Activated T-cell treated with anti-CD3 and anti-CD28 coated beads, Interleukin-2, amount 50 U/mL, for 4 hours (primary cell): ENCODE data around the gene ATG16L1. TPM values are rescaled to one million over a fixed set of nuclear protein-coding genes. Genes with fewer than 3 reads are reported as not detected.

Source experiments
- ATAC-seq, 2 donors: fragments of 200-7000 bp; cut with Tn5 transposase; one replicate each; pipeline ENCODE4 v1.10.0; 2021
- DNase-seq: peaks from one replicate; pipeline ENCODE4 v3.0.0-alpha.2; 2020
- H3K27me3 Mint-ChIP-seq: one replicate; pipeline ENCODE4 v1.8.0; 2021; ENCODE audit warnings: low read depth, mixed read lengths
- H3K36me3 Mint-ChIP-seq: one replicate; pipeline ENCODE4 v1.8.0; 2022; ENCODE audit warnings: mixed read lengths; ENCODE audit not compliant: insufficient read depth
- H3K4me1 Mint-ChIP-seq: one replicate; pipeline ENCODE4 v1.8.0; 2021; ENCODE audit warnings: low read depth, mixed read lengths
- H3K4me3 Mint-ChIP-seq: one replicate; pipeline ENCODE4 v1.8.0; 2021; ENCODE audit warnings: mild to moderate bottlenecking, moderate library complexity, mixed read lengths
- H3K9me3 Mint-ChIP-seq: one replicate; pipeline ENCODE4 v1.8.0; 2021; ENCODE audit warnings: mixed read lengths
- total RNA-seq, 3 donors: library from RNA; stranded (reverse); gene quantifications; one replicate each; pipeline ENCODE4 v1.2.1, GENCODE V29; 2021

ATG16L1 gene
- total RNA-seq, 3 donors from 2014 or later = 36.2 to 37.8 (median 36.9) TPM

DNA sequence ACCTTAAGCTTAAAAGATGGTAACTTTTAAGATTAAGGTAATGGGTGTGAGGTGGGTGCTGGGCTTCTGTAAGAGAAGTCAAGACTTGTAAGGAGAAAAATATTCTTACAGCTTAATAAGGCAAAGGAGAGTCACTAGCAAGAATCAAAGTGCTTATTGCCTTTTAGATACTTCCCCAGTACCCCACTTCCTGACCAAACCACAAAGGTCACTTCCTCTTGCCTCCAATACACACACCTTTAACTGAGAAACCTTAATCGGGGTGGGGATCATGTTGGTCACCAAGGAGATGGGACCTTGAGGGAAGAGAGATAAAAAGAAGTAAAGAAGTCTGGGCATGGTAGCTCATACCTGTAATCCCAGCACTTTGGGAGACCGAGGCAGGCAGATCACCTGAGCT lies 10.6 kb upstream of the ATG16L1 start:
- ATAC-seq = peak; percentile 21 to 22
- Mint-ChIP-seq H3K4me1 (peaks cover 64% of the 10 kb centered on the region), H3K27me3 (no peaks in the 10 kb centered on the region), H3K36me3 (no peaks in the 10 kb centered on the region), H3K4me3 (peak overlapping the region; percentile 19), H3K9me3 (no peaks in the 10 kb centered on the region)
- no peak for DNase-seq

DNA sequence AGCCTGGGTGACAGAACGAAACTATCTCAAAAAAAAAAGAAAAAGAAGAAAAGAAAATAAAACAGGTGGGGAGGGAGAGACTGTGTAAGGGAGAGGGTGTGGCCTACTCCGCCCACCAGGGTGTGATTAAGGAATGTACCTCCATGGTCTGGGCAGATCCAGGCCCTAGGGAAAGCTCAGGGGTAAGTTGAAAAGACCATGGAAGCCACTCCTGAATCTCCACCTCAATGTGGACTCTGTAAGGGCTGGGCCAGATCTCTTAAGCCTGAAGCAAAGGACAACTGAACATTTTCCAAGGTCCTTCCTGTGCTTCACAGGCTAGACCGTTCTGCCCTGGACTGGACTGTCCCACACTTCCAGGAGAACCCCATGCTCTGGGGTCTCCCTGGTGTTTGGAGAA lies 9.7 kb upstream of the ATG16L1 start:
- peaks cover 68% of the 10 kb centered on the region for H3K4me1 Mint-ChIP-seq
- no peaks in the 10 kb centered on the region for H3K36me3 Mint-ChIP-seq
- no peaks in the 10 kb centered on the region for H3K27me3 Mint-ChIP-seq
- ATAC-seq (no peak), DNase-seq (no peak)
- H3K9me3 Mint-ChIP-seq = no peaks in the 10 kb centered on the region
- no peak overlapping the region for H3K4me3 Mint-ChIP-seq

DNA sequence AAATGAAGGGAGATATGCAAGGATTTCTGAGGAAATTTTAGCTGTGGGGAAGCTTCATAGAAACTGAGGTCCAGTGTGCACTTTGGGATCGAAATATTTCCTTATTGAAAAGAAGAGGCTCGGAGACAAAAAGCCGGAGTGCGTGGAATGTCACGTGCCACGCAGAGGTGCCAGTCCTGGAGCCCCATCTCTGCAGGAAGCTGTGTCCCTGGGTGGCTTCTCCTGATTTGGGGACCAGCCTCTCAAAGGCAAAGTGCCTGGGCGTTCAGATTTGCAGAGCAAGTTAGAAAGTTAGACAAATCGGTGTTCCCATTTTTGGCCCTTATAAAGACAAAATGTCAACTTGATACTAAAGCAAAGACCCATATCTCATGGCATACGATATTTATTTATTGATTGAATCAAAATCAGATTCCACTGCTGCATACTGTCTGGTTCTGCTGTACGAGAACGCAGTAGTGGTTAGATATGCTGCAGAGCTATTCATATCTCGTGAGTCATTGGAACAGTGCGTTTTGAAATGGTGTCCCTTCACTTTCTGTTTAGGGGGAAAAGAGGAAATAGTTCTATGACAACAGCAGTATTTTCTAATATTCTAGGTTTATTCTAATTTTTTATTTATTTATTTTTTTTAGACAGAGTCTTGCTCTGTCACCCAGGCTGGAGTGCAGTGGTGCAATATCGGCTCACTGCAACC lies 9.1 kb upstream of the ATG16L1 start:
- ATAC-seq (peak; percentile 69 to 75), DNase-seq (no peak)
- Mint-ChIP-seq H3K9me3 (no peaks in the 10 kb centered on the region), H3K27me3 (no peaks in the 10 kb centered on the region), H3K36me3 (no peaks in the 10 kb centered on the region), H3K4me3 (no peak overlapping the region), H3K4me1 (peaks cover 69% of the 10 kb centered on the region)

DNA sequence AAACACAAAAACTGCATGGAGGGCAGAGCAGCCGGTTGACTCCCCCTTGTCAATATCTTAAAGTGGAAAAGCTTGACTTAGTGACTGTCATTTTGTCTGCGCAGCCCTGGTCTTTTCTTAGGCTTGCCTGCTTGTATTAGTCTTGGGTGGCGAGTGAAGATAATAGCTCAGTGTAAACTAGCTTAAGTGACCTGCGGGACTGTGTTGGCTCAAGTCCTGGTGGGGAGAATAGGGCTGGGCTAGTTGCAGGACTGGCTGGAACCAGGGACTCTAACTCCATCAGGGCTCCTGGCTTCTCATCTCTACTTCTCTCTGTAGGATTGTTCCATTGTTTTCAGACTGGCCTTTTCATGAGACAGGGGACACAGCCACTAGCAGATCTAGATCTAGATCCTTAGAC lies 8.1 kb upstream of the ATG16L1 start:
- H3K9me3 Mint-ChIP-seq = no peaks in the 10 kb centered on the region
- DNase-seq (no peak), ATAC-seq (no peak)
- H3K27me3 Mint-ChIP-seq = no peaks in the 10 kb centered on the region
- H3K36me3 Mint-ChIP-seq = no peaks in the 10 kb centered on the region
- H3K4me3 Mint-ChIP-seq = no peak overlapping the region
- peaks cover 67% of the 10 kb centered on the region for H3K4me1 Mint-ChIP-seq

DNA sequence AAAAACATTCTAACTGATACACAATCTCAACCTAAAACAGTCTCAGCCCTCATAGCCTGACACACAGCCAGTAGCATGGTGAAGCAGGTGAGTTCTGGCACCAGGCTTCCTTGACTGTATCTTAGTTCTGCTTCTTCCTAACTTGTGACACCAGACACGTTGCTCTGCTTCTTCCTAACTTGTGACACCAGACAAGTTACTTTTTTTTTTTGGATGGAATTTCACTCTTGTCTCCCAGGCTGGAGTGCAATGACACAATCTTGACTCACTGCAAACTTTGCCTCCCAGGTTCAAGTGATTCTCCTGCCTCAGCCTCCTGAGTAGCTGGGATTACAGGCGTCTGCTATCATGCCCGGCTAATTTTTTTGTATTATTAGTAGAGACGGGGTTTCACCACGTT lies 6.7 kb upstream of the ATG16L1 start:
- Mint-ChIP-seq H3K4me3 (no peak overlapping the region), H3K36me3 (no peaks in the 10 kb centered on the region), H3K4me1 (peaks cover 61% of the 10 kb centered on the region), H3K27me3 (no peaks in the 10 kb centered on the region), H3K9me3 (no peaks in the 10 kb centered on the region)
- DNase-seq (no peak), ATAC-seq (no peak)

DNA sequence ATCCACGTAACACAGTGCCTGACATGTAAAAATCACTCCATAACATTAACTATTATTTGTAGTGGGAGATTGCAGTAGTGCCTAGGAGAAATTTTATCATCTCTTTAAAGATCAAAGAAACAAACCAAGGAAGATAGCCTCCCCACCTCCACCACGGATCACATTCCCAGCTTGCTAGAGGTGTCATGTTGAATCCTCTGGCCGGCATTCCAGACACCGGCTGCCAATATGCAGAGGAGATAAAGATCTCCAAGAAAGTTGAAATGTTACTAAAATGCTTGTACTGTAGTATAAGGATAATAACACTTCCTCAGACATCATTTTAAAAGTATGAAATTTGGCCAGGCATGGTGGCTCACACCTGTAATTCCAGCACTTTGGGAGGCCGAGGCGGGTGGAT lies 6.1 kb upstream of the ATG16L1 start:
- no peaks in the 10 kb centered on the region for H3K36me3 Mint-ChIP-seq
- H3K4me3 Mint-ChIP-seq = no peak overlapping the region
- H3K4me1 Mint-ChIP-seq = peaks cover 61% of the 10 kb centered on the region
- H3K27me3 Mint-ChIP-seq = no peaks in the 10 kb centered on the region
- ATAC-seq (no peak), DNase-seq (no peak)
- H3K9me3 Mint-ChIP-seq = no peaks in the 10 kb centered on the region

DNA sequence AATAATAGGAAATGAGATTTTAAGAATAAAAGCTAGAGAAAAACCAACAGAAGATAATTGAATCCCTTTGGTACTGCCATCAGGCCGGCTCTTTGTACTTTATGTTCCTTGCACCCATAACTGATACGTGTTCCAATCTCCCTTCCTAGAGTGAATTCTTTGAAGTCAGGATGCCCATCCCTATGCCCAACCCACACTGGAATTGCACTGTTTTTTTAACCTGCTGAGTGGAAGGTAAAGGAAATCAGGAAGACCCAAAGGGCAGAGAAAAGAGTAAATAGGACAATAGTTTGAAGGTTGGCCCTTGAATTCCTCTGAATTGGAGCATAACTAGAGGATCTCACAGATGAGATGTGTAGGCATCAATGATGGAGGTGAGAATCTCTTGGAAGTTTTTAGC lies 4.4 kb upstream of the ATG16L1 start:
- H3K27me3 Mint-ChIP-seq = no peaks in the 10 kb centered on the region
- DNase-seq = no peak
- no peaks in the 10 kb centered on the region for H3K36me3 Mint-ChIP-seq
- peak overlapping the region; percentile 51 for H3K4me3 Mint-ChIP-seq
- ATAC-seq = no peak
- H3K4me1 Mint-ChIP-seq = peaks cover 52% of the 10 kb centered on the region
- H3K9me3 Mint-ChIP-seq = no peaks in the 10 kb centered on the region

DNA sequence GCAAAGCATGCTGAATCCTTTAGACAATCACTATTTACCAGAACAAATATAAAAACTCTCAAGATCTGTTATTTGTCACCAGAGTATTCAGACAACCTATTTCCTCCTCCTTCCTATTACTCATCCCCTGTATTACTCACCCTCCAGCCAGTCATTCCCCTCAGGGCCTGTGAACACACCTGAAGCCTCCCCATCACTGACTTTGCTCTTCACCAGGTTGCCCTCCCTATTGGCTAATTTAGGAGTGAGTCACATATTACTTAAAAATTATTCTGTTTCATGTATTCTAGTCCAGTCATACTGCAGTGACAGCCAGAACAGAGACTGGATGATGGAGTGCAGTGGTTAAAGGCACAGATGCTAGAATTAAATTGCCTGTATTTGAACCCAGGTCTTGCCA lies 3.7 kb upstream of the ATG16L1 start:
- peak; percentile 83 to 84 for ATAC-seq
- H3K27me3 Mint-ChIP-seq = no peaks in the 10 kb centered on the region

DNA sequence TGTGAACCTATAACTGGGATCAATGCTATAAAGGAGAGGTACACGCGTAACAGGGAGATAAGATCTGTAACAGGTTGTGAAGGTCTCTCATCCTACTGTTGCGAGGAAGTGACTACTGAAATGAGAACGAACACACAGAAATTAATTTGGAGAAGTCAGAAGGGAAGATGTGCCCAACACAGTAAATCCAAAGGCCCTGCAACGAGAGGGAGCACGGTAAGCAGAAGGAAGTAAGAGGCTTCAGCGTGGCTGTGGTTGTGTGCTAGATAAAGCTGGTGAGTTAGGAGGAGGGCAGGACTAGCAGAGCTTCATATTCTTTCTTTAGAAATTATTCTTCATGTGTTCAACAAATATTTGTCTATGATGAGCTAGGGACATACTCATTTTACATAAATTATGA lies 2.5 kb upstream of the ATG16L1 start:
- Mint-ChIP-seq H3K4me3 (no peak overlapping the region), H3K4me1 (peaks cover 55% of the 10 kb centered on the region), H3K36me3 (peaks cover 10% of the 10 kb centered on the region), H3K27me3 (no peaks in the 10 kb centered on the region), H3K9me3 (no peaks in the 10 kb centered on the region)
- ATAC-seq (no peak), DNase-seq (no peak)

More for the DNA sequence above, 3.7 kb upstream of the ATG16L1 start:
- peak overlapping the region; percentile 51 for H3K4me3 Mint-ChIP-seq
- peak; percentile 54 for DNase-seq
- H3K9me3 Mint-ChIP-seq = no peaks in the 10 kb centered on the region
- peaks cover 1% of the 10 kb centered on the region for H3K36me3 Mint-ChIP-seq
- peaks cover 50% of the 10 kb centered on the region for H3K4me1 Mint-ChIP-seq

DNA sequence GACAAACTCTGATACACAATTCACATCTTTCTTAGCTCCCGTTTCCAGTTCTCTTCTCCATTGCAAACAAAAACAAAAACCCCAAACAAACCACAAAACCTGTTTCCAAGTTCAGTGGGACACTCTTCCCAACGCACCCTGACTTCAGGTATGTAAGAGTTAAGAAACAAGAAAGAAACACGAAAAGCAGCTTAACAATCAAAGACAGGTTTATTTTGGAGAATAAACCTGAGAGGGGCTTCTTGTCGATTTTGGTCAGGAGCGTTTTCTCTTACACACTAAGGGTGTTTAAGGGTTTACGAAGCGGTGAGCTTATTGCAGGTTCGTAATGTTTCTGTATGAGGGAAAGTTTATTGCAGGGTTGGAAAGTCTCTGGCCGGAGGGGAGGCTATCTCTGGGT lies 905 bp upstream of the ATG16L1 start:
- Mint-ChIP-seq H3K9me3 (no peaks in the 10 kb centered on the region), H3K36me3 (peaks cover 17% of the 10 kb centered on the region), H3K4me1 (peaks cover 58% of the 10 kb centered on the region), H3K4me3 (peak overlapping the region; percentile 93), H3K27me3 (no peaks in the 10 kb centered on the region)
- ATAC-seq = no peak
- DNase-seq = no peak

DNA sequence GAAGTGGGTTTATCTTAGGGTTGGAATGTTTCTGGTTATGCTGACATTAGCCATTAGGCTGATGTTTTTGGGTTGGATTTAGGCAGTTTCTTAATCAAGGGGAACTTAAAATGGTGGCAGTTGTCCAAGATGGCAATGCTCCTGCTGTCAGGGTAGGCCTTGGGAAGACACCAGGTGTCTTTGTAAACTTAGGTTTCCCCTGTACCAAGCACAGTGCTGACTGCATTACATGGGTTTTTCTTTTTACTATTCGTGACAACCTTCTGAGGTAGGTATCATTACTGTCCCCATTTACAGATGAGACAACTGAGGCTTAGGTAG lies 528 bp upstream of the ATG16L1 start:
- Mint-ChIP-seq H3K36me3 (peaks cover 21% of the 10 kb centered on the region), H3K4me3 (peak overlapping the region; percentile 93), H3K27me3 (no peaks in the 10 kb centered on the region), H3K9me3 (no peaks in the 10 kb centered on the region), H3K4me1 (peaks cover 62% of the 10 kb centered on the region)
- ATAC-seq = peak; percentile 1
- no peak for DNase-seq

DNA sequence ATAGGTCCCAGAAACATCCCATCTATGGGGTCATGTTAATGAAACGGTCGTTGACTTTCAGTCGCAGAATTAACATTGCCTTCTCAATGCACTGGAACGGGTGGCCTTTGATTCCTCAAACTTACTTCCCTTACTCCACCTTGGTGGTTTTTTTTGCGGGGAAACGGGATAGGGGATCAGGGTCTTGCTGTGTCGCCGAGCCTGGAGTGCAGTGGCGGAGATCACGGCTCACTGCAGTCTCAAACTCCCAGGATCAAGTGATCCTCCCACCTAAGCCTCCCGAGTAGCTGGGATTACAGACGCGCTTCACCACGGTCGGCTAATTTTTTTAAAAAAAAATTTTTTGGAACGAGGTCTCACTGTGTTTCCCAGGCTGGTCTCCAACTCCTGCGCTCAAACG lies 754 bp downstream of the ATG16L1 start:
- ATAC-seq (no peak), DNase-seq (no peak)
- H3K4me3 Mint-ChIP-seq = peak overlapping the region; percentile 93
- peaks cover 58% of the 10 kb centered on the region for H3K4me1 Mint-ChIP-seq
- no peaks in the 10 kb centered on the region for H3K27me3 Mint-ChIP-seq
- no peaks in the 10 kb centered on the region for H3K9me3 Mint-ChIP-seq
- peaks cover 26% of the 10 kb centered on the region for H3K36me3 Mint-ChIP-seq

DNA sequence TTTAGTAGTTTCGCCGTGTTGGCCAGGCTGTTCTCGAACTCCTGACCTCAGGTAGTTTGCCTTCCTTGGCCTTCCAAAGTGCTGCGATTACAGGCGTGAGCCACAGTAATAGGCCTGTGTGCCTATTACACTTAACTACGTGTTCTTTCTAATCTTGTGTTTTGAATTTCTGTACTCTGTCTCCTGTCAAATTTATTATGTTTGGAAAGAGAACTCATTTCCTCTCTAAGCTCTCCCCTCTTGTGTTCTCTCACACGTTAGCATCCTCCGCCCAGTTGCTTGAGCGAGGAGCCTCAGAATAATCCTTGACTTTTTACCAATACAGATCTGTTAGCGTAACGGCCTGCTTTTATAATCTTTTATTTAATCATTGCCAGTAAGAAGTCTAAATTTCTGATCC lies 3.7 kb downstream of the ATG16L1 start:
- H3K4me3 Mint-ChIP-seq = no peak overlapping the region
- no peaks in the 10 kb centered on the region for H3K27me3 Mint-ChIP-seq
- DNase-seq = no peak
- H3K4me1 Mint-ChIP-seq = peaks cover 66% of the 10 kb centered on the region
- H3K36me3 Mint-ChIP-seq = peaks cover 46% of the 10 kb centered on the region
- no peaks in the 10 kb centered on the region for H3K9me3 Mint-ChIP-seq
- ATAC-seq = no peak

DNA sequence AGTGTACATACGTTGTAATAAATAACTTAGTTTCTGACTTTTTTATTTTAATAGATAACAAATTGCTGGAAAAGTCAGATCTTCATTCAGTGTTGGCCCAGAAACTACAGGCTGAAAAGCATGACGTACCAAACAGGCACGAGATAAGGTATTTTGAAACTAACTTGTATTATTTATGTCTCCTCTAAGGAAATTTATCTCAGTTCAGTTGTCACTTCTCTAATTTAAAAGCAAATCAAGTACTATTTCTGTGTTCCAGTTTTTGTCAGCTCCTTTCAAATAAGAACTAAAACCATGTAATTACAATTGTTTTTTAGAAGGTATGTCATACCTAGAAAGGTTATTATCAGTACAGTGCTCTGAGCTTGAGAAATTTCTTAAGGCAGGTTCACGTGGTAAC lies 4.6 kb downstream of the ATG16L1 start:
- no peak for DNase-seq
- no peaks in the 10 kb centered on the region for H3K9me3 Mint-ChIP-seq
- H3K27me3 Mint-ChIP-seq = no peaks in the 10 kb centered on the region
- no peak overlapping the region for H3K4me3 Mint-ChIP-seq
- H3K36me3 Mint-ChIP-seq = peaks cover 50% of the 10 kb centered on the region
- ATAC-seq = no peak
- H3K4me1 Mint-ChIP-seq = peaks cover 64% of the 10 kb centered on the region

DNA sequence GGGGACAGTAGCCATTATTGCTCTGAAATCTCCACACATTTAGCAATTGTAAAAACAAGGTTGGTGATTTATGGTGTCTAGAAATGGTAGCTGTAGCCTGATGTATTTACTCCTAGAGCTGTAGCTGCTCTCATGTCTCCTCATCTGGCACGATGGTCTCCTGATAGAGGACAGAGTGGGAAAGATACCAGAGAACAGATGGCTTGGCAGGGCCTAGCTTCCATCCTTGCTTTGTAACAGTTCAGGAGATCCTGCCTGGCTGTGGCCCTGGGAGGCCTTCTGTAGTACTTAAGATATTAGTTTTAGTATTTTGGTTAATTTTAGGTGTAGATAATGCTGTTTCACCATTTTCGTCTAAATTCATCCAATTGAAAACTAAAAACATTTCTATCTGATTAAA lies 6.7 kb downstream of the ATG16L1 start:
- Mint-ChIP-seq H3K4me1 (peaks cover 75% of the 10 kb centered on the region), H3K36me3 (peaks cover 64% of the 10 kb centered on the region), H3K4me3 (no peak overlapping the region), H3K27me3 (no peaks in the 10 kb centered on the region), H3K9me3 (no peaks in the 10 kb centered on the region)
- DNase-seq = no peak
- ATAC-seq = no peak

DNA sequence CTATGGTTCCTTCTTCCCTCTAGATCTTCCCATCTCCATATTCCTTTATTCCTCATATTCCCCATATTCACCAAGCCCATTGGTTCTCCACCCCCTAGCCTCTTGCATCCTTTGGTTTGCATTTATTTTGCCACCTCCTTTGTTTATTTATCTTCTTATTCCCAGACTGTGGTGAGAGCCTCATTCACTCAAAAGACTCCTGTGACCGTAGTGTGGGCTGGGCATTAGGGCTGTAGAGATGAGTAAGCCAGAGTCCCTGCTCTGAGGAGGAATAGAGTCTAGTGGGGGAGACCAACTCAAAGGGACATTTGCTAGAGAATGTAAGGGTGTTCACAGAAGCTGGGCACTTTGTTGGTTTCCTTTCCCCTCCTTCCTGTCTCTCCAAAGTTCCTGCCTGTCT lies 8.3 kb downstream of the ATG16L1 start:
- Mint-ChIP-seq H3K36me3 (peaks cover 66% of the 10 kb centered on the region), H3K4me3 (no peak overlapping the region), H3K9me3 (no peaks in the 10 kb centered on the region), H3K27me3 (no peaks in the 10 kb centered on the region), H3K4me1 (peaks cover 64% of the 10 kb centered on the region)
- DNase-seq = no peak
- ATAC-seq = no peak
